Testis (tissue), 2 donors: ENCODE measurements around the gene CCBE1.

Experiments
- POLR2A ChIP-seq: fragments of 450-650 bp; IDR thresholded peaks from one replicate; pipeline ENCODE4 v1.6.1; 2017; ENCODE audit warnings: antibody characterized with exemption, mild to moderate bottlenecking, moderate library complexity
- TF ChIP-seq, protein P1 (sequence below), 3 experiments: fragments of 450-650 bp in 2 of 3; fragments of 200-600 bp in 1 of 3; sonication (generic) in 1 of 3; IDR thresholded peaks; one replicate each; pipeline ENCODE4 v1.5.1; 2016 to 2019; ENCODE audit warnings: antibody characterized with exemption in 3 of 3, mild to moderate bottlenecking in 2 of 3, moderate library complexity in 1 of 3

DNA sequence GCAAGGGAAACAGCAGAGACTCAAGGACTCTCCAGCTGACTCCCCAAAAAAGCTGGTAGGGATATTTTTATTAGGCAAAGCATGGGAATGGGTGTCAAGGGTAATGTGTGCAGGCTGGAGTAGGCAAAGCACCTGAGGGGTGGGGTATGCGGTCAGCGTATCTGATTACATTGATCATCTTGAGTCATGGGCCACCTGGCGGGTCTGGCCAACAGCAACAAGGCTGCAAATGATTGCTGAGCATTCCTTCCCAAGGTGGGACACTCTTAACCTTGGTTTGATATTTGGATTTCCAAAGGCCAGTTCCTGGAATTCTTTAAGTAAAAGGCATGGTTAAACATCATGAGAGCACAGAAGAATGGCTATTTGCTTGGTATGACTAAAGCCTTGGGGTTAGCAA, 32.6 kb upstream of the CCBE1 start:
- TF ChIP-seq, protein P1, sequence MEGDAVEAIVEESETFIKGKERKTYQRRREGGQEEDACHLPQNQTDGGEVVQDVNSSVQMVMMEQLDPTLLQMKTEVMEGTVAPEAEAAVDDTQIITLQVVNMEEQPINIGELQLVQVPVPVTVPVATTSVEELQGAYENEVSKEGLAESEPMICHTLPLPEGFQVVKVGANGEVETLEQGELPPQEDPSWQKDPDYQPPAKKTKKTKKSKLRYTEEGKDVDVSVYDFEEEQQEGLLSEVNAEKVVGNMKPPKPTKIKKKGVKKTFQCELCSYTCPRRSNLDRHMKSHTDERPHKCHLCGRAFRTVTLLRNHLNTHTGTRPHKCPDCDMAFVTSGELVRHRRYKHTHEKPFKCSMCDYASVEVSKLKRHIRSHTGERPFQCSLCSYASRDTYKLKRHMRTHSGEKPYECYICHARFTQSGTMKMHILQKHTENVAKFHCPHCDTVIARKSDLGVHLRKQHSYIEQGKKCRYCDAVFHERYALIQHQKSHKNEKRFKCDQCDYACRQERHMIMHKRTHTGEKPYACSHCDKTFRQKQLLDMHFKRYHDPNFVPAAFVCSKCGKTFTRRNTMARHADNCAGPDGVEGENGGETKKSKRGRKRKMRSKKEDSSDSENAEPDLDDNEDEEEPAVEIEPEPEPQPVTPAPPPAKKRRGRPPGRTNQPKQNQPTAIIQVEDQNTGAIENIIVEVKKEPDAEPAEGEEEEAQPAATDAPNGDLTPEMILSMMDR (IDR thresholded peaks at IDR 0.05): no peak
- TF ChIP-seq POLR2A: no peak
